GM12865 (cell line): ENCODE data around the gene ITGAL.

Experiments used
- DNase-seq: peaks from one replicate; pipeline ENCODE4 v3.0.0; 2010; ENCODE audit warnings: low read depth
- H3K4me3 ChIP-seq: 2 replicates; pipeline ENCODE4 v1.5.1; 2011; ENCODE audit warnings: mild to moderate bottlenecking, low read depth, low read length, control low read depth
- CTCF ChIP-seq: IDR thresholded peaks from 2 replicates; pipeline ENCODE4 v1.5.1; 2011; ENCODE audit warnings: low read length, control low read depth, low read depth, inconsistent platforms; ENCODE audit not compliant: insufficient read depth; ENCODE audit errors: missing control alignments

ITGAL gene

GRCh38 chr16:30510376-30510938 lies 37.9 kb downstream of the ITGAL start:
- H3K4me3 ChIP-seq: no peak overlapping the region
- TF ChIP-seq CTCF: no peak
- no peak for DNase-seq

DNA sequence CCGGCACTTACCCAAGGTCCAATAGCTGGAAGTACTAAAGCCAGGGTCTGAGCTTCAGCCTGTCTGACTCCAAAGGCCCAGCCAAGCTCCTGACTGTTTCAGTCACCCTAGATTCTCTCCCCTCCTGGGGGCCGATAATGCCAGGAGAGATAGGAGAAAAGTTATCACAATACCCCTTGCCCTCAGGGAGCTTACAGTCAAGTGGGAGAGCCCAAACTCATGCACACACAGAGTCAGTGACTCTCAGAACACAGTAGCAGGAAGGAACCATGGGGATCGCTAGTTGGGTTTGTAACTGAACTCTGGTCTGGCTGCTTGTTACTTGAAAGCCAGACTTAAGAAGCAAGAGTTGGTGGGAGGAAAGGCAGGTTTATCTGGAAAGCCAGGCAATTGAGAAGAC lies 39.0 kb downstream of the ITGAL start:
- TF ChIP-seq CTCF: no peak
- H3K4me3 ChIP-seq: no peak overlapping the region
- DNase-seq: no peak

DNA sequence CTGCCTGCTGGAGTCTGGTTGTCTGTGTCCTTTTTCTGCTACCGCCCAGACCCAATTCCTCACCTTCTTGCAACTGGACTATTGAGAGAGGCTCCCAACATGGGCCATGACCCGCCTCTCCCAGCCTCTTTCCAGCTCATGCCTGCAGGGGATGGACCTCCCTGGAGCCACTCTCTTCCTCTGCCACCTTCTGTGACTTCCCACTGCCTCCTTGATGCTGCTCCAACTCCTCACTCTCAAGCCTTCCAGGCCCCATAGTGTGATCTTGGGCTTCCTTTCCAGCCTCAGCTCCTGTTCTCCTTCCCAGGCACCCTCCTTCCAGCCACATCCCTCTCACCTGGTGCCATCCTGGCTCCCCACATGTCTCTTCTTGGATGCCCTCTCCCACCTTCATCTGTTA lies 42.7 kb downstream of the ITGAL start:
- no peak for DNase-seq
- TF ChIP-seq CTCF: no peak
- no peak overlapping the region for H3K4me3 ChIP-seq

DNA sequence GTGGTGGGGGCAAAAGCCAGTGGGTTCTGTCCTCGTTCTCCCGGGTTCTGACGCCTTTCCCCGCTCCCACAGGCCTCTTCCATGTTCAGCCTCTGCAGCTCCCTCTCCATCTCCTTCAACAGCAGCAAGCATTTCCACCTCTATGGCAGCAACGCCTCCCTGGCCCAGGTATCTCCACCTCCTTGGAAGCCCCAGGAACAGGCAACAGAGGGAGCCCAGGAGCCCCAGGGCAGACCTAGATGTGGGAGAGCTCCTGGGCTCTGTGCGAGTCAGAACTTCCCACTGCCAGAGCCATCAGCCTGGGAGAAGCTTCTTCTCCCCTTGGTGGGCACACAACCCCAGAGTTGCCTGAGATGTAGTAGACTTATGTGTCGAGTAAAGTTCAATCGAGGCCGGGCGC lies 46.0 kb downstream of the ITGAL start:
- TF ChIP-seq CTCF: no peak
- no peak overlapping the region for H3K4me3 ChIP-seq
- no peak for DNase-seq

GRCh38 chr16:30519120-30520049 lies 46.8 kb downstream of the ITGAL start:
- H3K4me3 ChIP-seq: no peak overlapping the region
- no peak for DNase-seq
- TF ChIP-seq CTCF: no peak

DNA sequence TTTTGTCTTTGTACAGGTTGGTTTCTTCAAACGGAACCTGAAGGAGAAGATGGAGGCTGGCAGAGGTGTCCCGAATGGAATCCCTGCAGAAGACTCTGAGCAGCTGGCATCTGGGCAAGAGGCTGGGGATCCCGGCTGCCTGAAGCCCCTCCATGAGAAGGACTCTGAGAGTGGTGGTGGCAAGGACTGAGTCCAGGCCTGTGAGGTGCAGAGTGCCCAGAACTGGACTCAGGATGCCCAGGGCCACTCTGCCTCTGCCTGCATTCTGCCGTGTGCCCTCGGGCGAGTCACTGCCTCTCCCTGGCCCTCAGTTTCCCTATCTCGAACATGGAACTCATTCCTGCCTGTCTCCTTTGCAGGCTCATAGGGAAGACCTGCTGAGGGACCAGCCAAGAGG lies 48.9 kb downstream of the ITGAL start:
- DNase-seq: no peak
- no peak for TF ChIP-seq CTCF
- no peak overlapping the region for H3K4me3 ChIP-seq
